PC-3 (cell line): Measurements from ENCODE around the gene PKD1L1. TPM values are rescaled to one million over a fixed set of nuclear protein-coding genes. Genes with fewer than 3 reads are reported as not detected.

Experiments used
- ATAC-seq: fragments of 200-7000 bp; cut with Tn5 transposase; 2 replicates; pipeline ENCODE4 v1.9.1; 2020; ENCODE audit warnings: mild to moderate bottlenecking, moderate library complexity
- BruUV-seq: library from RNA; stranded (reverse); fragments of 400-500 nt; replicated peaks from 2 replicates; lab custom pipeline; 2021; lab: Mats Ljungman, UMichigan
- CTCF ChIA-PET: fragments of 300-600 bp; sonication (Branson Sonifier 250); formaldehyde crosslinking; loops from one replicate; lab custom pipeline; 2022; ENCODE audit warnings: antibody characterized with exemption; lab: Charles Lee
- POLR2A ChIA-PET: fragments of 300-600 bp; sonication (Branson Sonifier 250); formaldehyde crosslinking; loops from one replicate; lab custom pipeline; 2022; ENCODE audit warnings: antibody characterized with exemption; ENCODE audit not compliant: unreplicated experiment; lab: Charles Lee
- DNase-seq: peaks from one replicate; pipeline ENCODE4 v3.0.0-alpha.2; 2015
- H2AFZ ChIP-seq: fragments of 300-600 bp; sonication (generic); 2 replicates; pipeline ENCODE4 v1.6.0; 2016; ENCODE audit warnings: antibody characterized with exemption, low read length
- H3F3A ChIP-seq: fragments of 300-600 bp; sonication (generic); one replicate; pipeline ENCODE4 v1.6.0; 2017; ENCODE audit warnings: antibody characterized with exemption, low read length, control low read depth, mild to moderate bottlenecking; ENCODE audit not compliant: unreplicated experiment
- H3K27ac ChIP-seq: fragments of 300-600 bp; sonication (generic); 2 replicates; pipeline ENCODE4 v1.5.1; 2016; ENCODE audit warnings: mild to moderate bottlenecking, low read length
- H3K27me3 ChIP-seq: fragments of 300-600 bp; sonication (generic); 2 replicates; pipeline ENCODE4 v1.6.1; 2016; ENCODE audit warnings: low read length, mixed read lengths
- H3K36me3 ChIP-seq: fragments of 300-600 bp; sonication (generic); 2 replicates; pipeline ENCODE4 v1.6.1; 2016; ENCODE audit warnings: low read depth, mixed run types, low read length, mixed read lengths
- H3K4me1 ChIP-seq: fragments of 300-600 bp; sonication (generic); 2 replicates; pipeline ENCODE4 v1.5.1; 2016; ENCODE audit warnings: low read length; ENCODE audit not compliant: insufficient read depth
- H3K4me2 ChIP-seq: fragments of 300-600 bp; sonication (generic); 2 replicates; pipeline ENCODE4 v1.6.0; 2016; ENCODE audit warnings: low read length
- H3K4me3 ChIP-seq: fragments of 300-600 bp; sonication (generic); 2 replicates; pipeline ENCODE4 v1.5.1; 2016; ENCODE audit warnings: mild to moderate bottlenecking, low read length, mixed read lengths
- H3K79me2 ChIP-seq: fragments of 300-600 bp; sonication (generic); 2 replicates; pipeline ENCODE4 v1.6.1; 2017; ENCODE audit warnings: low read length, mixed read lengths
- H3K9ac ChIP-seq: fragments of 300-600 bp; sonication (generic); 2 replicates; pipeline ENCODE4 v1.6.0; 2016; ENCODE audit warnings: mild to moderate bottlenecking, low read length
- H3K9me2 ChIP-seq: fragments of 300-600 bp; sonication (generic); replicated peaks from 2 replicates; pipeline ENCODE4 v1.6.1; 2016; ENCODE audit warnings: mixed run types, low read length, mixed read lengths
- H3K9me3 ChIP-seq: fragments of 300-600 bp; sonication (generic); 2 replicates; pipeline ENCODE4 v1.6.1; 2016; ENCODE audit warnings: low read length, mixed read lengths
- H4K20me1 ChIP-seq: fragments of 300-600 bp; sonication (generic); 2 replicates; pipeline ENCODE4 v1.6.1; 2016; ENCODE audit warnings: low read length, mixed read lengths
- CTCF ChIP-seq: fragments of 300-600 bp; sonication (generic); conservative IDR thresholded peaks from 2 replicates; pipeline ENCODE4 v1.5.1; 2017; ENCODE audit warnings: antibody characterized with exemption, low read depth, mild to moderate bottlenecking, low read length
- EZH2 ChIP-seq: fragments of 300-600 bp; sonication (generic); IDR thresholded peaks from one replicate; pipeline ENCODE4 v1.6.1; 2017; ENCODE audit warnings: antibody characterized with exemption, mild to moderate bottlenecking, low read length; ENCODE audit not compliant: unreplicated experiment
- EZH2phosphoT487 ChIP-seq: fragments of 300-600 bp; sonication (generic); IDR thresholded peaks from 2 replicates; pipeline ENCODE4 v1.6.1; 2018; ENCODE audit warnings: mild to moderate bottlenecking, antibody characterized with exemption, low read length, borderline replicate concordance
- intact Hi-C: fragments of 100-400 bp; cut with micrococcal nuclease; formaldehyde crosslinking; loops from 2 replicates; pipeline ENCODE4 v1.9.0; 2023
- total RNA-seq: library from RNA; depleted of rRNA; stranded (reverse); fragments of >200 nt; gene quantifications from 2 replicates; pipeline ENCODE4 v1.2.3, GENCODE V29; 2014

The PKD1L1 gene
- total RNA-seq, 1 experiment from 2014 or later, result 0.04 TPM

DNA sequence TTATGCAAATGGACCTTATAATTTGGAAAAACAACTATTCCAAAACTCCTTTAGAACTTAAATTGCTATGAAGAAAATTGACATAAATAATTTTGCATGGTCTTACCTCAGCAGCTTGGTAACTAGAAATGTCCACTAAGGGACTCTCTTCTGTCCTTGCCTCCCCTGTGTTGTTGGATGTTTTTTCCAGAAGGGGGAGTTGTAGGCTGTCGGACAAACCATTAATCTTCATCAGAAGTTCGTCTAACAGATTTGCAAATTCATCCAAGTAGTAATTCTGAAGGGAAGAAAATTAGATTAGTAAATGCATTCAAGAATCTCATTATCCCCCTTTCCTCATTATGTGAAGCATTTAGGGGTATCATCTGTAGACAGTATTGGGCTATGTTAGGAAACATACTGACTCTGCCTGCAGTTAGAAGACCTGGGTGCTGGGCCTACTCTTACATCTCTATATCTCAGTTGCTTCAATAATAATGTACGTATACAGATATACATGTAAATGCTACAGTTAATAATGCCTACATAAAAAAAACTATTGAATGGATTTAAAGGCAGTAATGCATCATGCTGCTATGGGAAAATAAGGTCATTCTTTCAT is 155.6 kb downstream of the PKD1L1 start:
- Histone ChIP-seq H3K4me3 (no peak overlapping the region), H2AFZ (no peak overlapping the region), H3K4me2 (no peak overlapping the region), H4K20me1 (no peaks in the 10 kb centered on the region), H3K9me2 (no peaks in the 10 kb centered on the region), H3K27ac (no peak overlapping the region), H3K27me3 (no peaks in the 10 kb centered on the region), H3K79me2 (no peaks in the 10 kb centered on the region), H3K9ac (no peak overlapping the region), H3K4me1 (peaks cover 13% of the 10 kb centered on the region), H3K36me3 (no peaks in the 10 kb centered on the region), H3F3A (no peaks in the 10 kb centered on the region), H3K9me3 (no peaks in the 10 kb centered on the region)
- POLR2A ChIA-PET, result no interaction called here
- CTCF ChIA-PET, result interaction anchor here (0.5 to 0.6 kb wide), 3 partner anchors 31 to 268 kb away, joined by 3 to 6 read pairs (median 3); no protein-coding TSS in a partner anchor
- ATAC-seq, result peak; percentile 92
- TF ChIP-seq EZH2, result no peak
- no peak for TF ChIP-seq EZH2phosphoT487
- TF ChIP-seq CTCF, result peak; percentile 84
- intact Hi-C loops, result loop anchor here (1.0 kb wide), 3 partner anchors 27 to 176 kb away; no protein-coding TSS in a partner anchor
- no TSS peak for BruUV-seq
- peak; percentile 60 for DNase-seq

GRCh38 chr7:47791682-47792081 is 156.6 kb downstream of the PKD1L1 start:
- Histone ChIP-seq H3F3A (peaks cover 8% of the 10 kb centered on the region), H3K4me2 (no peak overlapping the region), H3K4me3 (no peak overlapping the region), H3K9me2 (no peaks in the 10 kb centered on the region), H3K79me2 (no peaks in the 10 kb centered on the region), H3K9ac (no peak overlapping the region), H3K36me3 (no peaks in the 10 kb centered on the region), H3K27me3 (no peaks in the 10 kb centered on the region), H2AFZ (peak overlapping the region; percentile 49), H3K27ac (no peak overlapping the region), H3K9me3 (no peaks in the 10 kb centered on the region), H3K4me1 (peaks cover 23% of the 10 kb centered on the region), H4K20me1 (no peaks in the 10 kb centered on the region)
- intact Hi-C loops, result loop anchor here (1.0 kb wide), 3 partner anchors 28 to 177 kb away; no protein-coding TSS in a partner anchor
- ChIA-PET POLR2A (interaction anchor here (0.6 kb wide), 1 partner anchor 37 kb away, joined by 3 read pairs; no protein-coding TSS in a partner anchor), CTCF (interaction anchor here (0.6 to 0.8 kb wide), 2 partner anchors 110 to 154 kb away, joined by 3 to 5 read pairs; no protein-coding TSS in a partner anchor)
- ATAC-seq (no peak), DNase-seq (no peak)
- BruUV-seq, result no TSS peak
- TF ChIP-seq CTCF (no peak), EZH2 (no peak), EZH2phosphoT487 (no peak)

DNA sequence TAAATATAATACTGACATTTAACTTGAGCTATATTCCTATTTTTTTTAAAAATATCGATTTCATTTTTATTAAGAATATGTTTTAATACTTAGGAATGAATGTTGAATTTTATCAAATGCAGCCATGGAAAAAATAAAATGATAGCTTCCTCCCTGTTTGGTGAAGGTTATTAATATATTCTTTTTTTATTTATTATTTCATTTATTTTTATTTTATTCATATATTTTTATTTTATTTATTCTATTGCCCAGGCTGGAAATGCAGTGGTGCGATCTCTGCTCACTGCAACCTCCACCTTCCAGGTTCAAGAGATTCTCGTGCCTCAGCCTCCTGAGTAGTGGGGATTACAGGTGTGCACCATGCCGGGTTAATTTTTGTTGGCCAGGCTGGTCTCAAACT is 160.2 kb downstream of the PKD1L1 start:
- ChIA-PET POLR2A (no interaction called here), CTCF (no interaction called here)
- Histone ChIP-seq H3K79me2 (no peaks in the 10 kb centered on the region), H3K4me2 (peak overlapping the region; percentile 75), H3K36me3 (no peaks in the 10 kb centered on the region), H4K20me1 (no peaks in the 10 kb centered on the region), H3K9ac (peak overlapping the region; percentile 60; the same call in 1 of the 2 replicates), H3F3A (peaks cover 14% of the 10 kb centered on the region), H3K27ac (peak overlapping the region; percentile 95), H3K4me3 (no peak overlapping the region), H3K27me3 (no peaks in the 10 kb centered on the region), H3K9me3 (no peaks in the 10 kb centered on the region), H2AFZ (no peak overlapping the region), H3K9me2 (no peaks in the 10 kb centered on the region), H3K4me1 (peaks cover 55% of the 10 kb centered on the region)
- intact Hi-C loops, result no loop called here
- no TSS peak for BruUV-seq
- no peak for TF ChIP-seq EZH2
- TF ChIP-seq EZH2phosphoT487, result no peak
- TF ChIP-seq CTCF, result no peak
- no peak for DNase-seq
- ATAC-seq, result no peak
